ENCODE data around the gene RPSA. TPM values are rescaled to one million over a fixed set of nuclear protein-coding genes. Genes with fewer than 3 reads are reported as not detected.

The RPSA gene
- total and polyA plus RNA-seq, 2 of the 4 experiments (the other 2 are of a cell fraction) = 1,415 to 2,710 TPM

DNA sequence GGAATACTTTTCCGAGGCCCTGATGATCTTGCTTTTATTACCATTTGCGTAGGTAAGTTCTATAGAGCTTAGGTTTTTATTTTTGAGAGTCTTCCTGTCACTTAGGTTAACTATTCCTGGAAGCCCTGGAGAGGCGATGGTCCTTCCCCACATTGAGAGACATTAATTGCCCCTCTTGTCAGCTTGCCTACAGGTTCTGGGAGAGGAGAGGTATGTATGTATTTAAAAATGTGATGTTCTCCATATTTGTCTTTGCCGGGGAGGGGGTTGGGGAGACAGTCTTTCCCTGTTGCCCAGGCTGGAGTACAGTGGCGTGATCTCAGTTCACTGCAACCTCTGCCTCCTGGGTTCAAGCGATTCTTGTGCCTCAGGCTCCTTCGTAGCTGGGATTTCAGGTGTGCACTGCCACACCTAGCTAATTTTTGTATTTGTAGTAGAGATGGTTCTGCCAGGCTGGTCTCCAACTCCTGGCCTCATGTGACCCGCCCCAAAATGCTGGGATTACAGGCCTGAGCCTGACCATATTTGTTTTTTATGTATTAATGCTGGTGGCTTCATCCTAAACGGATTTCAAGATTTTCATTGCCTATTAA, 6.2 kb downstream of the RPSA start:
- H2BK120ac ChIP-seq (ENCODE audit: low read depth, low read length) = no peak overlapping the region
- POLR2A ChIA-PET (ENCODE audit: unreplicated experiment) = no interaction called here
- H4K20me1 ChIP-seq (ENCODE audit: insufficient read depth, low read length) = peaks cover 51% of the 10 kb centered on the region
- no TSS peak for BruUV-seq (replicated peaks)
- no peak overlapping the region for H3K9ac ChIP-seq (ENCODE audit: low read depth, low read length)
- ATAC-seq (ENCODE audit: low read depth) (no peak), DNase-seq (no peak)
- H3K27me3 ChIP-seq (ENCODE audit: control insufficient read depth, insufficient read depth, low read length) = no peaks in the 10 kb centered on the region
- peaks cover 22 to 32% of the 10 kb centered on the region in 2 experiments for H3K79me1 ChIP-seq (ENCODE audit: low read depth in 1 of 2, low read length in 2 of 2)
- no peak overlapping the region for H3K18ac ChIP-seq (ENCODE audit: low read depth, low read length)
- H4K91ac ChIP-seq (ENCODE audit: insufficient read depth, low read depth, low read length) = no peak overlapping the region
- dilution Hi-C loops (cut with HindIII; ENCODE audit: low sequenced_read_pairs, unreplicated experiment) (no loop called here), in situ Hi-C loops (cut with MboI; ENCODE audit: low sequenced_read_pairs) (no loop called here), intact Hi-C loops (cut with micrococcal nuclease) (no loop called here)
- H2AFZ ChIP-seq (replicated peaks; ENCODE audit: low read length, poor library complexity) = no peak overlapping the region
- CTCF ChIA-PET = no interaction called here
- H3K36me3 ChIP-seq (ENCODE audit: control insufficient read depth, insufficient read depth, low read length) = peaks cover 52% of the 10 kb centered on the region
- H3K14ac ChIP-seq (replicated peaks; ENCODE audit: low read depth, low read length) = no peak overlapping the region
- no peak overlapping the region for H2BK5ac ChIP-seq (ENCODE audit: low read depth, low read length, poor library complexity, severe bottlenecking)
- 100% methylated on average over 1 of the region's 9 CpGs; no CpG with 5 or more reads in 1 of the 2 experiments for WGBS, 2 experiments (ENCODE audit: extremely low coverage in 2 of 2, insufficient read length in 1 of 2)
- H3K4me2 ChIP-seq (ENCODE audit: low read depth, low read length) = no peak overlapping the region
- H2AK9ac ChIP-seq (replicated peaks; ENCODE audit: low read depth, low read length, poor library complexity) = no peak overlapping the region
- no peak overlapping the region for H3K4me3 ChIP-seq (ENCODE audit: insufficient read depth, low read depth, low read length)
- H2BK20ac ChIP-seq (ENCODE audit: low read depth, low read length) = no peak overlapping the region
- H3K4me1 ChIP-seq (ENCODE audit: control insufficient read depth, insufficient read depth, low read length) = peaks cover 2% of the 10 kb centered on the region; the same call in 1 of the 2 replicates
- no peak overlapping the region for H3K27ac ChIP-seq (ENCODE audit: insufficient read depth, low read length)
- TF ChIP-seq RFX5 (IDR thresholded peaks at IDR 0.05; ENCODE audit: low read depth, low read length) (no peak), POLR2A (IDR thresholded peaks at IDR 0.05; ENCODE audit: low read depth, low read length) (no peak), MAZ (IDR thresholded peaks at IDR 0.05; ENCODE audit: borderline replicate concordance, low read depth, low read length) (no peak), ELK1 (IDR thresholded peaks at IDR 0.05; ENCODE audit: borderline replicate concordance, low read depth, low read length) (no peak), RAD21 (IDR thresholded peaks at IDR 0.05; ENCODE audit: low read length) (no peak), CEBPB (IDR thresholded peaks at IDR 0.05; ENCODE audit: low read depth, low read length) (no peak), FOS (IDR thresholded peaks at IDR 0.05; ENCODE audit: low read depth, low read length) (no peak), MXI1 (IDR thresholded peaks at IDR 0.05; ENCODE audit: borderline replicate concordance, low read depth, low read length) (no peak), USF2 (IDR thresholded peaks at IDR 0.05; ENCODE audit: low read depth, low read length) (no peak), NFE2L2 (IDR thresholded peaks at IDR 0.05; ENCODE audit: low read depth, low read length) (no peak), RCOR1 (IDR thresholded peaks at IDR 0.05; ENCODE audit: insufficient replicate concordance, low read length) (no peak)
- TF ChIP-seq, protein P1, sequence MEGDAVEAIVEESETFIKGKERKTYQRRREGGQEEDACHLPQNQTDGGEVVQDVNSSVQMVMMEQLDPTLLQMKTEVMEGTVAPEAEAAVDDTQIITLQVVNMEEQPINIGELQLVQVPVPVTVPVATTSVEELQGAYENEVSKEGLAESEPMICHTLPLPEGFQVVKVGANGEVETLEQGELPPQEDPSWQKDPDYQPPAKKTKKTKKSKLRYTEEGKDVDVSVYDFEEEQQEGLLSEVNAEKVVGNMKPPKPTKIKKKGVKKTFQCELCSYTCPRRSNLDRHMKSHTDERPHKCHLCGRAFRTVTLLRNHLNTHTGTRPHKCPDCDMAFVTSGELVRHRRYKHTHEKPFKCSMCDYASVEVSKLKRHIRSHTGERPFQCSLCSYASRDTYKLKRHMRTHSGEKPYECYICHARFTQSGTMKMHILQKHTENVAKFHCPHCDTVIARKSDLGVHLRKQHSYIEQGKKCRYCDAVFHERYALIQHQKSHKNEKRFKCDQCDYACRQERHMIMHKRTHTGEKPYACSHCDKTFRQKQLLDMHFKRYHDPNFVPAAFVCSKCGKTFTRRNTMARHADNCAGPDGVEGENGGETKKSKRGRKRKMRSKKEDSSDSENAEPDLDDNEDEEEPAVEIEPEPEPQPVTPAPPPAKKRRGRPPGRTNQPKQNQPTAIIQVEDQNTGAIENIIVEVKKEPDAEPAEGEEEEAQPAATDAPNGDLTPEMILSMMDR (conservative IDR thresholded peaks at IDR 0.05; ENCODE audit: low read depth, low read length) = no peak
- no peak overlapping the region for H3K4ac ChIP-seq (ENCODE audit: low read depth, low read length)
- no peak overlapping the region for H3K56ac ChIP-seq (ENCODE audit: extremely low read depth, insufficient read depth, low read length)
- no peak overlapping the region for H3K23ac ChIP-seq (ENCODE audit: low read depth, low read length)
- H3K9me1 ChIP-seq (ENCODE audit: insufficient read depth, low read length) = peaks cover 8% of the 10 kb centered on the region; the same call in 1 of the 2 replicates
- no peaks in the 10 kb centered on the region for H3K9me3 ChIP-seq (ENCODE audit: control insufficient read depth, insufficient read depth, low read length)
- H4K8ac ChIP-seq (ENCODE audit: low read depth in 2 of 2, low read length in 2 of 2) = no peak overlapping the region
- H2BK15ac ChIP-seq (ENCODE audit: low read depth, low read length) = no peak overlapping the region
- H4K5ac ChIP-seq (ENCODE audit: low read depth, low read length) = no peak overlapping the region
- no peak overlapping the region for H2AK5ac ChIP-seq (ENCODE audit: low read depth, low read length)
